Adrenal gland (tissue), 12 donors: Measurements from ENCODE around the gene LPP. TPM values are rescaled to one million over a fixed set of nuclear protein-coding genes. Genes with fewer than 3 reads are reported as not detected.

Experiments used
- DNase-seq, 7 donors: peaks; one replicate each; pipeline ENCODE4 v3.0.0-alpha.2; 2019 to 2020
- H3K27ac ChIP-seq, 5 donors: fragments of 200-600 bp; sonication (generic) in 4 of 5; 1 replicate in 3 of 5; 2 replicates in 2 of 5; pipeline versions ENCODE4 v1.5.1 to v1.8.0; 2016 to 2020; ENCODE audit warnings: mild to moderate bottlenecking in 1 of 5
- H3K27me3 ChIP-seq: fragments of 200-600 bp; 2 replicates; pipeline ENCODE4 v1.8.0; 2021
- H3K36me3 ChIP-seq, 2 donors: fragments of 200-600 bp; replicated peaks in 1 of 2; 1 replicate in 1 of 2; 2 replicates in 1 of 2; pipeline versions ENCODE4 v1.5.1 to v1.8.0; 2018 to 2022
- H3K4me1 ChIP-seq, 2 donors: fragments of 200-600 bp; replicated peaks in 1 of 2; 1 replicate in 1 of 2; 2 replicates in 1 of 2; pipeline versions ENCODE4 v1.5.1 to v1.8.0; 2018 to 2021
- H3K4me3 ChIP-seq, 4 donors: fragments of 200-600 bp; sonication (generic) in 3 of 4; one replicate each; pipeline ENCODE4 v1.5.1; 2016 to 2018
- H3K9me3 ChIP-seq, 3 donors: fragments of 200-600 bp; sonication (generic) in 1 of 3; replicated peaks in 1 of 3; 1 replicate in 2 of 3; 2 replicates in 1 of 3; pipeline versions ENCODE4 v1.5.1 to v1.8.0; 2016 to 2021
- POLR2A ChIP-seq, 2 donors: fragments of 450-650 bp; IDR thresholded peaks; one replicate each; pipeline ENCODE4 v1.6.1; 2017; ENCODE audit warnings: antibody characterized with exemption in 2 of 2, mild to moderate bottlenecking in 2 of 2, moderate library complexity in 1 of 2
- WGBS, 4 donors: extraction: QIAGEN DNeasy Blood & Tissue Kit in 2 of 4; methylation state at CpG; one replicate each; pipeline versions ENCODE4 v1.1.5 to v1.1.7; 2013 to 2017; 5-methylcytosine and 5-hydroxymethylcytosine counted together
- intact Hi-C, 2 donors: fragments of 100-400 bp; cut with DNase I; formaldehyde crosslinking; loops; one replicate each; pipeline versions ENCODE4 v1.14.1 to v1.15.0; 2022 to 2023
- polyA plus RNA-seq, 3 donors: library from polyadenylated mRNA; stranded (reverse); fragments of 200-250 nt in 2 of 3; fragments of 350-450 nt in 1 of 3; fragmentation: Illumina TruSeq in 1 of 3; extraction: RNeasy Lipid Tissue Mini Kit (QIAGEN cat#74804) in 1 of 3; gene quantifications; one replicate each; pipeline ENCODE4 v1.2.3, GENCODE V29; 2013 to 2014
- total RNA-seq, 9 donors: library from RNA; depleted of rRNA in 4 of 9; stranded (reverse); fragments of >200 nt in 4 of 9; fragments of 120-200 nt in 1 of 9; fragmentation: NEBNext Ultra II Directional in 1 of 9; extraction: Animal tissue kit (Norgen Biotek cat#: 25700) in 1 of 9; gene quantifications; one replicate each; pipeline versions ENCODE4 v1.1.0 to v1.2.4, GENCODE V29; 2013 to 2023
- TF ChIP-seq, protein P1 (sequence below), 6 experiments: fragments of 450-650 bp in 4 of 6; fragments of 200-600 bp in 2 of 6; sonication (generic) in 1 of 6; IDR thresholded peaks; 1 replicate in 5 of 6; 2 replicates in 1 of 6; pipeline versions ENCODE4 v1.5.1 to v1.8.0; 2016 to 2021; ENCODE audit warnings: antibody characterized with exemption in 6 of 6, mild to moderate bottlenecking in 2 of 6, moderate library complexity in 1 of 6
- donor health status: healthy with polysubstance abuse.
- donor health status: Bipolar disorder and iron deficiency.
- donor health status: DM: yes; HTN: yes; CAD: no.
- donor health status: DM: no; HTN: no; CAD: no.
- donor health status: DM: no; HTN: no; CAD: no.
- donor health status: DM: yes; HTN: yes; CAD: no.

LPP gene
- total and polyA plus RNA-seq, 12 donors: 7.0 to 170 (median 101) TPM

DNA sequence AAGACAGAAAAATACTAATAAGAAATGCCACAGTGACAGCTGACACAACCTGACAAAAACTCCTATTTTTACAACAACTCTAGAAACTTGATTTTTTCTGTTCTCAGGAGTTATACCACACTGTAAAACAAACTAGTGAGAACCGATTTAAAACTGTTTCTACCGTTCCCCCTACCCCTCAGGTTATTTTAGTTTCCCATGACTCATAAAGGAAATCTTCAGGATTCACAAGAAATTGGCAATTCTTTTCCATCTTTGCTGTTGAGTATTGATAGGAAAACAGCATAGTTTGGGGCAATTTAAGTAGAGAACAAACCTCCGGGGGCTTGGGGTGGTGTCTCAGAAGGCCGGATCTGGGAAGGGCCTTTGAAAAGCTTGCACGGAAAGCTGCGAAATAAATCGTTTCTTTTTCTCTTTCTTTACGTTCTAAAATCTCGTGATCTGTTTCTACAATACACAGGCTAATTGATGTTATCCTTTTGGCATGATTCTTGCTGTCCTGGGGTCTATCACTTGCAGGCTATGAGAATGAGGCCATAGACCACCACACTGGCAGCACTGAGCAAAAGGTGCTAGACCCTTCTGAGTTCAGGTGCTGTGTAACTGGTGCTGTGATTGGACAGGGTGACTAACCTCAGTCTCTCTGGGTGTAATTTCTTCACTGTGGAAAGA is 89.3 kb downstream of the LPP start:
- Histone ChIP-seq H3K27me3 (no peaks in the 10 kb centered on the region), H3K9me3 (no peaks in the 10 kb centered on the region), H3K36me3 (no peaks in the 10 kb centered on the region), H3K4me3 (no peak overlapping the region), H3K27ac (peak overlapping the region in 1 of 5 donors; percentile 20), H3K4me1 (peaks cover 8 to 18% of the 10 kb centered on the region in 2 donors)
- DNase-seq: no peak
- WGBS, 4 donors: 80 to 85% (median 82%) methylated on average over 9 of the region's 9 CpGs
- intact Hi-C loops: no loop called here
- TF ChIP-seq, protein P1, sequence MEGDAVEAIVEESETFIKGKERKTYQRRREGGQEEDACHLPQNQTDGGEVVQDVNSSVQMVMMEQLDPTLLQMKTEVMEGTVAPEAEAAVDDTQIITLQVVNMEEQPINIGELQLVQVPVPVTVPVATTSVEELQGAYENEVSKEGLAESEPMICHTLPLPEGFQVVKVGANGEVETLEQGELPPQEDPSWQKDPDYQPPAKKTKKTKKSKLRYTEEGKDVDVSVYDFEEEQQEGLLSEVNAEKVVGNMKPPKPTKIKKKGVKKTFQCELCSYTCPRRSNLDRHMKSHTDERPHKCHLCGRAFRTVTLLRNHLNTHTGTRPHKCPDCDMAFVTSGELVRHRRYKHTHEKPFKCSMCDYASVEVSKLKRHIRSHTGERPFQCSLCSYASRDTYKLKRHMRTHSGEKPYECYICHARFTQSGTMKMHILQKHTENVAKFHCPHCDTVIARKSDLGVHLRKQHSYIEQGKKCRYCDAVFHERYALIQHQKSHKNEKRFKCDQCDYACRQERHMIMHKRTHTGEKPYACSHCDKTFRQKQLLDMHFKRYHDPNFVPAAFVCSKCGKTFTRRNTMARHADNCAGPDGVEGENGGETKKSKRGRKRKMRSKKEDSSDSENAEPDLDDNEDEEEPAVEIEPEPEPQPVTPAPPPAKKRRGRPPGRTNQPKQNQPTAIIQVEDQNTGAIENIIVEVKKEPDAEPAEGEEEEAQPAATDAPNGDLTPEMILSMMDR (IDR thresholded peaks at IDR 0.05): no peak
- no peak for TF ChIP-seq POLR2A (IDR thresholded peaks at IDR 0.05)

DNA sequence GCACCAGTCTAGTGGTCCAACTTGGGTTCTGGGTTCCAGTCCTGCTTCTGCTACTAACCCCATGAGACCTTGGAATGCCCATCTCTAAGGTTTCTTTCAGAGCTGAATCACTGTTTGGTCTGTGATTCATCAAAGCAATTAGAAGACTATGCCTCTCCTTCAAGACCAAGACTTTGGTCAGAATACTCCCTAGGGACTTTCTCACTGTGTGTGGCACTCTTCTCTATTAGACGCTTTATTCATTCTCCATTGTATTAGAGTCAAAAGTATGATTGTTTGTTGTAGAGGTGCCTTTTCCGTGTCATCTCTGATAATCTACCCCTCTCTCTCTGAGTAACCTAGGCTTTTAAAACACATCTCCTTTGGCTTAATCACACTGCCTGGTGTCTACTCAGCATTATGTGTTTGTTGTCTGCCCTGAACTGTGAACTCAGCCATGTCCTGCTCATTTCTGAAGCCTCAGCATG is 90.5 kb downstream of the LPP start:
- no peak overlapping the region for H3K27ac ChIP-seq
- 93 to 96% (median 94%) methylated on average over 2 of the region's 2 CpGs for WGBS, 4 donors
- H3K36me3 ChIP-seq: no peaks in the 10 kb centered on the region
- TF ChIP-seq, protein P1 (IDR thresholded peaks at IDR 0.05): no peak
- TF ChIP-seq POLR2A (IDR thresholded peaks at IDR 0.05): no peak
- intact Hi-C loops: no loop called here
- H3K9me3 ChIP-seq: no peaks in the 10 kb centered on the region
- no peaks in the 10 kb centered on the region for H3K27me3 ChIP-seq
- H3K4me1 ChIP-seq: peaks cover 11 to 23% of the 10 kb centered on the region in 2 donors
- no peak for DNase-seq
- no peak overlapping the region for H3K4me3 ChIP-seq

DNA sequence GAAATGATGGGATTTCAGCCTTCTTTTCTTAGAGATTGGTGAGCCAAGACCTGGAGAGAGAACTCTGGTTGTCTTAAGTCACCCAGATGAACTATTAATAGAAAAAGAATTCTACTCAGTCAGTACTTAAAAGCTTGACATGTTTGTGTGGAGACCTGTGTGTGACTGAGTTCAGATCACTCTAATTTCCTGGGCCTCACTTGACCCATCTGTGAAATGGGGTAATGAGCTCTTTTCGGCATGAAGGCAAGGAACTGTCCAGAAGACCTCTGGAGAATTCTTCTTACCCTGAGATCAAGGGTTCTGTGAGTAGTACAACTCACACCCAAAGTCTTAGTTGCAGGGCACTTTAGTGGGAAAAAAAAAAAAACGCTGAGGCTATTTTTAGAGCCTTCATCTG is 92.9 kb downstream of the LPP start:
- Histone ChIP-seq H3K36me3 (no peaks in the 10 kb centered on the region), H3K4me3 (no peak overlapping the region), H3K27me3 (no peaks in the 10 kb centered on the region), H3K4me1 (peaks cover 11 to 21% of the 10 kb centered on the region in 2 donors), H3K9me3 (no peaks in the 10 kb centered on the region), H3K27ac (no peak overlapping the region)
- intact Hi-C loops: no loop called here
- DNase-seq: no peak
- no peak for TF ChIP-seq POLR2A (IDR thresholded peaks at IDR 0.05)
- TF ChIP-seq, protein P1 (IDR thresholded peaks at IDR 0.05): no peak
- 94 to 100% (median 97%) methylated on average over 2 of the region's 2 CpGs for WGBS, 4 donors

DNA sequence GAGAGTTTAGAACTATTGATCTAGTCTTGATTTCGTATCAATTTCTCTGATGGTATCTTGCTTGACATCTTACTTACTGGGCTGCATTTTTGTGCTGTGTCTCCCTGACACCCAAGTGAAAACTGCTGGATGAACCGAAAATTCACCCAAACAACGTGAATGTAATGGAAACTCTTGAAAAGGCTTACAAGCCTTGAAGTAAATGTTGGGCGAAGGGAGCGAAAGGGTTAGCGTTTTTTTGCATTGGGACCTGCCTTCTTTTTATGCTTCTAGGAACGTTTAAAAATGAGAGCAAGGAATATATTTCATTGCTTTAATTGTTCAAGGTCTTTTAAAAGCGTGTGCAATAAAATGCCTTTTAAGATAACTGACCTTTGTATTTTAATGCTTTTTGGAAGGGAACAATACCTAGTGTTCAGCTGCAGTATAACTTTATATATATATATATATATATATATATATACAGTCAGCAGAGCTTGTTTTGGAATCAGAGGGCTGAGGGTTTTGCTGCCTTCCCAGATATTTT is 94.1 kb downstream of the LPP start:
- H3K4me1 ChIP-seq: peaks cover 4 to 9% of the 10 kb centered on the region in 2 donors
- intact Hi-C loops: no loop called here
- no peaks in the 10 kb centered on the region for H3K9me3 ChIP-seq
- 54 to 62% (median 59%) methylated on average over 8 of the region's 8 CpGs for WGBS, 4 donors
- H3K27ac ChIP-seq: no peak overlapping the region
- no peaks in the 10 kb centered on the region for H3K36me3 ChIP-seq
- H3K27me3 ChIP-seq: no peaks in the 10 kb centered on the region
- no peak overlapping the region for H3K4me3 ChIP-seq
- DNase-seq: no peak
- TF ChIP-seq, protein P1 (IDR thresholded peaks at IDR 0.05): no peak
- no peak for TF ChIP-seq POLR2A (IDR thresholded peaks at IDR 0.05)
